ENCODE measurements around the gene SH3D19.

GRCh38 chr4:151233600-151233999 lies 91.8 kb downstream of the SH3D19 start:
- TF ChIP-seq CTCF (IDR thresholded peaks at IDR 0.05) = no peak
- no peak for TF ChIP-seq EP300 (IDR thresholded peaks at IDR 0.05)
- TF ChIP-seq POLR2AphosphoS5 (IDR thresholded peaks at IDR 0.05) = no peak
